Fibroblast of peridontal ligament (primary cell): ENCODE measurements around the gene ATP13A4.
"Not testable (repeated sequence)": the region's sequence is repeated elsewhere in the genome, so short reads cannot be mapped to it uniquely, and the experiment has no call there.

ENCODE experiments used
- DNase-seq: peaks from one replicate; pipeline ENCODE4 v3.0.0-alpha.2; 2010; ENCODE audit errors: extremely low read depth

ATP13A4 gene

GRCh38 chr3:193559100-193559499 lies 4.4 kb upstream of the ATP13A4 start:
- DNase-seq: no peak

DNA sequence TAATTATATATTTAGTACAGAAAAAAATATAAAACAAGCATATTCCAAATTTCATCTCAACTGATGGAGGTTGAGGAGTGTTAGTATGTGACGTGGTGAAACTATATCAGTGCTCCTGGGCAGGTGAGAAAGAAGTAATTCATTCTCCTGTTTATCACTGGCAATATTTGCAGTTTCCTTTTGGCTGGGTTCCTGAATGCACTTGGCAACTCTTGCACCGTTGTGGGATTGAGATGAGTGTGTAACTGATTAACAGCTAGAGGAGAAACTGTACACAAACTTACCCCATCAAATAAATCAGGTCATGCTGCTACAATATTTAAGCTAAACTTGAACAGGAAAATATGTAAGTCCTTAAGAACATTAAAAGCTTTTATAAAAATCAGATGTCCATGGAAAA lies 2.1 kb upstream of the ATP13A4 start:
- no peak for DNase-seq

DNA sequence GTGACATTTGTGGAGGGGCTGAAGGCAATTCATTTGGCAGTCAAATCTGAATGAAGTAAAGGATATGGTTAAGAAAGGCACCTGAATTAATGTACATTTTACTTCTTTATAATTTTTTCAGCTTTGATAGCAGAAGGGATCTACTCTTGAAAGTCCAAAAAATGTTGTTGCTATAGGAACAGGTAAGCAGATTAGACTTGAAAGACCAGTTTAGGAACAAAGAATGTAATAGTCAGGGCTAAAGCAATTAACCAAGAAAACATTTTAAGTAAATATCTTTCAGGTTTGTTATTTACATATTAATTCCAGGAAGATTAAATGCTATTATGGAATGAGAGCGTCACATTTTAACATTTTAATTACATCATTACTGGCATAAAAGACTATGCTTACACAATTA lies 1.1 kb downstream of the ATP13A4 start:
- DNase-seq: no peak

- no peak for DNase-seq
These were observed 1.8 kb downstream of the ATP13A4 start for GRCh38 chr3:193552923-193553322.

DNA sequence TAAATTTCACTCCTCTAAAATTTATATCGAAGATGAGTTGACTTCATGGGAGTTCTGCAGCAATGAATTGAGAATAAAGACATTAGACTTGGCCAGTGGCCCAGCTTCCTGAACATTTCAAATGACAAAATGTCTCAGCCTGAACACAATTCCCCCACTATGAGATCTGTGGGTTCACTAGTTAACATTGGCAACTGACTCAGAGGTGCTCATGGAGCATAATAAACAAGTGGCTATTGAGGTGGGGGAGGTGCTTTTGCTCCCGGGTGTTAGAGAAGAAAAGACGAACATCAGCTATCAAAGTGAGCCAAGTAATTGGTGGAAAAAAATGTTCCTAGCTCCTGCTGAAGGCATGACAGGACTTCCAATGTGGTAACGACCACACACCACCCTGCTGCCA lies 6.3 kb downstream of the ATP13A4 start:
- no peak for DNase-seq

- no peak for DNase-seq
These were observed 8.6 kb downstream of the ATP13A4 start for GRCh38 chr3:193546129-193546528.

DNA sequence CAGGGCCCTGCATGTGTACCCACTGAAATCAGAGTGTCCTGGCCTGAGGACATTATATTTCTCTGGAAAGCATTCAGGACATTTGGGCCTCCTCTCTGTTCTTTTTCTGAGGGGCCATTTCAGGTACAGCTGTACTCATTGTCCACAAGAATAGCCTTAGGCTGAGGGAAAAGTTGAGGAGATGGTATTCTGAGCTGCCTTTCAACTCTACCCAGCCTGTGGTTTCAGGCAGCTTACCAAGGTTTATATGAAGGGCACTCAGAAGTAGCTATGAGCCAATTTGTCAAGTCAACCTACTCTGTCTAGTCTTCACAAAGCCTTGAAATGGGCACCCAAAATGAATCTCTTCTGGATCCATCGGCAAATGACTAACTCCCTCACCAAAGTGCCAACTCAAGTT lies 9.4 kb downstream of the ATP13A4 start:
- DNase-seq: no peak

- no peak for DNase-seq
These were observed 10.4 kb downstream of the ATP13A4 start for GRCh38 chr3:193544289-193544688.

DNA sequence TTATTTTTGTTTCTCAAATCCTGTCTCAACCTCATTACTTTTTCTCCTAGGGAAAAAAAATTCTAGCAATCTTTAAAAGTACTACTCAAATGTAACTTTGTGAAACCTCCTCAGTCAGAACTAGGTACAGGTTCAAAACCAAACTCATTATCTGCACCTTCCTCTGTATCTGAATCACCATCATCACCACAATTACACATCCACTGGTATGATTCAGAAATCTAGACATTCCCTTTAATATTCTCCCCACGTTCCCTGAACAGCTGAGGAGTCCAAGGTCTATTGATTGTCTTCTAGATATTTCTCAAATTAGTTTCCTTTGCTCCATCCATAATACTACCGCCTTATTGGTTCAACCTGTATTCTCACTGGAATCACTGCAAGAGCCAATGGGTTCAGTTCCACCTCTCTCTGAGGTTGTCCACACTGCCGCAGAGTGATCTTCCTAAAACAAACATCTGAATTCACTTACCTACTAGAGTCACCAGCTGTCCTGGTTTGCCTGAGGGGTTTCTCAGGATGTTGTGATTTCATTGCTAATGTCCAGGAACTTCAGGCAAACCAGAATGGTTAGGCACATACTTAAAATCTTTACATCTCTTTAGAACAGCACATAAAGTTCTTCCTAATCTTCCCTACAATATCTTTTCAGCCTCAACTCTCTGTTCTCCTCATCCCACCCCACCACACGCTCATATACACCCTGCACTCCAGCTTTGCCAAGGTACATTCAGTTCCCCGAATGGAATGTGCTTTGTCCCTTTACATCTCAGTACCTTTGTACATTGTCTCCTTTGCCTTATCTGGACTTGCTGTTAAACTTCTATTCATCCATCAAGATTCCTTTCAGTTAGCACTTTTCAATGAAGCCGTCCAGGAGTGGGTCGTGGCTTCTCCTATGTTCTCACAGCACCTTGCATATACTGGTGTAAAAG lies 24.2 kb downstream of the ATP13A4 start:
- no peak for DNase-seq

DNA sequence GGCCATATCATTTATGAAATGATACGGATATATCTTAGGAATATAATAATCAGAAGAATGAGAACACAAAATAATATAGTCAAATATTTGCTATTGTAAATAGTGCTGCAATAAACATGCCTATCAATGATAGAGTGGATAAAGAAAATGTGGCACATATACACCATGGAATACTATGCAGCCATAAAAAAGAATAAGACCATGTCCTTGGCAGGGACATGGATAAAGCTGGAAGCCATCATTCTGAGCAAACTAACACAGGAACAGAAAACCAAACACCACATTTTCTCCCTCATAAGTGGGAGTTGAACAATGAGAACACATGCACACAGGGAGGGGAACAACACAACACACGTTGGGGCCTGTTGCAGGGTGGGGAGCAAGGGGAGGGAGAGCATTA lies 28.6 kb downstream of the ATP13A4 start:
- DNase-seq: not testable (repeated sequence)

GRCh38 chr3:193522473-193522872 lies 32.2 kb downstream of the ATP13A4 start:
- no peak for DNase-seq

DNA sequence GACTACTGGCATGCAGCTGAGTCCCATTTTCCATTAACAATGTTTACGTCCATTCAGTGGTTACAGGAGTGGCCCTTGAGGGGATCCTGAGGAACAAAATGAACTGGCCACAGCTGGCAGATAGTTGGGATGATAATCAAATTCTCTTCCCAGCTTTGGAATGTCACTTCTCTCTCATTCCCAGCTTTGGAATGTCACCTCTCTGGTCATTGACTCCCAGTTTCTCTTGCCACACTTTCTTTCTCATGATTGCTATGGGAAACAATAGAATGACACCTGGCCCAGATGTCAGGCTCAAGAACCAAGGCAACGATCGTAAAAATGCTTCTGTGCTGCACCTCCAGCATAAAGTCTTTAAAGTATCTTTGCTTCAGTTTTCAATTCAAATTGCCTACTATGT lies 34.0 kb downstream of the ATP13A4 start:
- no peak for DNase-seq

DNA sequence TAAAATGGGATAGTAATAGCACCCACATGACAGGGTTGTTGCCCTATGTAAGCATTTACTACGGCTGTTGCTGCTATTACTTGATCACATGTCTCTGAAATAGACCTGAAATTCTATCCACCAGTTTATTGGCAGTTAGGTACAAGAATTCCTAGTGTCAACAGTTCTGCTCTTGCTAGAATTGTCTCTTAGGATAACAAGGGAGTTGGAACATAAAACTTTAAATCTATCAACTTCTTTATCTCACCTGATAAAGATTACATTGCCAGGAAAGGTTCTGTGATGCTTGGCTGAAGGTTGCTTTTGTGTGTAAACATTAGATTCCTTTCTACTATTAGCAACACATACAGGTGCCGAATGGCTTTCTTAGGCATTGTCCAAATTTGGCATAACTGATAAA lies 38.7 kb downstream of the ATP13A4 start:
- no peak for DNase-seq

- no peak for DNase-seq
These were observed 44.5 kb downstream of the ATP13A4 start for GRCh38 chr3:193510154-193510553.

GRCh38 chr3:193509103-193509965 lies 45.4 kb downstream of the ATP13A4 start:
- DNase-seq: no peak

DNA sequence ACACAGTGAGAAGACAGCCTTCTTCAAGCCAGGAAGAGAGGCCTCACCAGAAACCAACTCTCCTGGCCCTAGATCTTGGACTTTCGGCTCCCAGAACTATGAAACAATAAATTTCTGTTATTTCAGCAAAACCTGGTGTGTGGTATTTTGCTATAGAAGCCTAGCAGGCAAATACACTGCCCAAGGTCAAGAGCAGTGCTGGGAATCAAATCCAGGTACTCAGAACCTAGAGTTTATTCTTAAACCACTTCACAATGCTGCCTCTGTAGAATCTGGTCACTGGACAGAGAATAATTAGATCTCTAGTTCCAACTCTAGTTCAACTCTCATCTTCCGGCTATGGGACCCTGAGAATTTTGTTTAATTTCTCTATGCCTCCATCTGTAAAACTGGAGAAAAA lies 46.6 kb downstream of the ATP13A4 start:
- no peak for DNase-seq

DNA sequence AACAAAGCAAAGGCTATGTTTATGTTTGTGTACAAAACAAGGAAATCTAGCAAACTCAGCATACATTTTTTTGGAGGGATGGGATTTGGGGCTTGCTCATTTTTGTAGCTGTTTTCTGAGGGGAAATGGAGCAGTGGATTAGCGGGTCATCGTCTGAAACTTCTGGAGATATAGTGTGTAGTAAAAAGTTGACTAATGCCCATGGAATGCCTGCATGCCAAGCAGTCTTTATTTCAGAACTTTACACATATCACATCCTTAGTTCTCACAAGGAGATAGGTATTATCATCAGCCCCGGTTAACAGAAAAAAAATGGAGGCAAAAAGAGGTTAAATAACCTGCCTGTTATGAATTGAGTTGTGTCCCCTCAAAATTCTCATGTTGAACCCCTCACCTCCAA lies 47.1 kb downstream of the ATP13A4 start:
- no peak for DNase-seq

DNA sequence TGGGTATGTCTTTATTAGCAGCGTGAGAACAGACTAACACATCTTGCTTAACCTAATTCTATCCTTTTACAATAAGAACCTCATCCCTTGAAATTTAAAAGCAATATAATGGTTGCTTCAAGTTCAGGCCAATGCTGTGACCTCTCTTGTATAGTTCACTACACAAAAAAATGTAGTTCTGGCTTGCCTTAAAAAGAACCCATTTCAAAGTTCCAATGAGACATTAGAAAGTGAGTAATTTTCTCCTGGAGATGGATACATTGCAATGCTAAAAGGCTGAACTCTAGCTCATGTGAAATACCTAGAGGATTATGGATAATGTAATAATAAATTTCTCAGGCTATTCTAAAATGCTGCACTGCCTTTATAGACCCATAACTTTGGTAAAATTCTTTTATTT lies 47.8 kb downstream of the ATP13A4 start:
- no peak for DNase-seq

GRCh38 chr3:193502871-193503270 lies 51.8 kb downstream of the ATP13A4 start:
- DNase-seq: no peak

- no peak for DNase-seq
These were observed 54.8 kb downstream of the ATP13A4 start for GRCh38 chr3:193499801-193500485.

GRCh38 chr3:193499136-193499770 lies 55.4 kb downstream of the ATP13A4 start:
- no peak for DNase-seq

DNA sequence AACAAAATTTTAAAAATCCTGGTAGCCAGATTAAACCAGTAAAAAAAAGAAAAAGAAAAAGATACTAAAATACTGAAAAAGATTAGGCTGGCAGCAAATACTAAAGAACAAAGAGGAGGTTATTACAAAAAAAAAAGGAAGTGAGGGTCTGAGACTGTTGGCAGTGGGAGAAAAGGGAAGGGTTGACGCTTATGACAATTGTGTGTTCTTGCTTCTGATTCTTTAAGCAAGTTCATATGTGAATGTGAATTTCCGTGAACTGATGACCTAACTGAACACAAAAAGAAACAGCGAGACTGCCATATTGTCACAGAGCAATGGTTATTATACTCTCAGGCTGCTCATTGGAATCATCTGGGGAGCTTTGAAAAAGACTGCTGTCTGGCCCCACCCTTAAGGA lies 56.5 kb downstream of the ATP13A4 start:
- DNase-seq: no peak
